ENCODE results near the gene NOL7. TPM values are rescaled to one million over a fixed set of nuclear protein-coding genes. Genes with fewer than 3 reads are reported as not detected.

Gene NOL7
- total and polyA plus RNA-seq, 2 of the 13 experiments (the other 11 are each of a cell fraction or from before 2014, with no cell fraction given): 37.8 to 186 TPM

- no peaks in the 10 kb centered on the region for H3K9me3 ChIP-seq (ENCODE audit: low read length)
- no peak for FAIRE-seq
- CTCF ChIA-PET (ENCODE audit: low intra/inter-chr PET ratio, low total read pairs): no interaction called here
- TF ChIP-seq ZBTB49 (CRISPR knock-in tag; IDR thresholded peaks at IDR 0.05; ENCODE audit: borderline replicate concordance): no peak
- no peak for TF ChIP-seq RBM39 (IDR thresholded peaks at IDR 0.05; ENCODE audit: low read depth, low read length, poor library complexity, severe bottlenecking)
- TF ChIP-seq, protein P1, sequence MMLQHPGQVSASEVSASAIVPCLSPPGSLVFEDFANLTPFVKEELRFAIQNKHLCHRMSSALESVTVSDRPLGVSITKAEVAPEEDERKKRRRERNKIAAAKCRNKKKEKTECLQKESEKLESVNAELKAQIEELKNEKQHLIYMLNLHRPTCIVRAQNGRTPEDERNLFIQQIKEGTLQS (CRISPR knock-in tag; IDR thresholded peaks at IDR 0.05): no peak
- no peak for TF ChIP-seq CHD2 (IDR thresholded peaks at IDR 0.05; ENCODE audit: low read depth, low read length)
- 0 out of 2 replicates have a peak, but pooled peaks have one; percentile 43 for TF ChIP-seq HNRNPL (IDR thresholded peaks at IDR 0.05; ENCODE audit: low read depth, low read length)
- TF ChIP-seq CEBPB (IDR thresholded peaks at IDR 0.05; ENCODE audit: borderline replicate concordance, low read depth, low read length): peak; percentile 45; the same call in 1 of the 2 replicates
- TF ChIP-seq CENPT (CRISPR knock-in tag; IDR thresholded peaks at IDR 0.05; ENCODE audit: low read depth): no peak
- no peak for TF ChIP-seq POLR2G (IDR thresholded peaks at IDR 0.05; ENCODE audit: low read depth, low read length)
- no peak for DNase-seq (ENCODE audit: low spot score)
- no peak overlapping the region for H2AFZ ChIP-seq (ENCODE audit: low read length)
- 96% methylated on average over 14 of the region's 21 CpGs for WGBS (ENCODE audit: low lambda C conversion rate)
- no peak overlapping the region for H3K27ac ChIP-seq (ENCODE audit: extremely low read length, insufficient read depth, low read length)
- intact Hi-C loops (cut with micrococcal nuclease; ENCODE audit: unreplicated experiment): no loop called here
- peaks cover 17 to 51% of the 10 kb centered on the region in 2 experiments for H3K36me3 ChIP-seq (replicated peaks in 1 of 2; ENCODE audit: control insufficient read depth in 1 of 2, insufficient read depth in 2 of 2, low read length in 2 of 2)
- H3K4me1 ChIP-seq (ENCODE audit: insufficient read depth, low read length): no peaks in the 10 kb centered on the region
- no peaks in the 10 kb centered on the region for H4K20me1 ChIP-seq (ENCODE audit: insufficient read depth, low read length)
- ATAC-seq: peak; percentile 28; the same call in 1 of the 3 replicates
- no peak overlapping the region for H3K4me3 ChIP-seq (replicated peaks in 1 of 3; ENCODE audit: insufficient read depth in 1 of 3, low read depth in 2 of 3, low read length in 3 of 3)
- in situ Hi-C loops (cut with HindIII; ENCODE audit: extremely low pct_ligation_motif_present, low pct_unique_long_range_greater_than_20kb): no loop called here
- no peak overlapping the region for H3K9ac ChIP-seq (ENCODE audit: insufficient read depth, low read depth, low read length)
- H3K79me2 ChIP-seq (ENCODE audit: insufficient read depth, low read length): no peaks in the 10 kb centered on the region
- POLR2A ChIA-PET: interaction anchor here (1.0 kb wide), 2 partner anchors 13 to 17 kb away, joined by 4 to 6 read pairs; partner anchors contain the start of gene SIRT5
- H3K4me2 ChIP-seq (ENCODE audit: low read depth, low read length): no peak overlapping the region
- BruUV-seq (replicated peaks): no TSS peak
- no peaks in the 10 kb centered on the region for H3K27me3 ChIP-seq (ENCODE audit: control insufficient read depth in 1 of 2, insufficient read depth in 2 of 2, low read length in 2 of 2)
These were observed 23.8 kb upstream of the NOL7 start for GRCh38 chr6:13591205-13591921.
